ENCODE results near the gene BUB1B.

- no peak for TF ChIP-seq AR (CRISPR knock-in tag; IDR thresholded peaks at IDR 0.05)
- TF ChIP-seq ARID4B (CRISPR knock-in tag; IDR thresholded peaks at IDR 0.05; ENCODE audit: borderline replicate concordance) = no peak
- TF ChIP-seq CTCF (IDR thresholded peaks at IDR 0.05) = no peak
- TF ChIP-seq NR2C2 (CRISPR knock-in tag; IDR thresholded peaks at IDR 0.05) = no peak
- TF ChIP-seq MYBL2 (CRISPR knock-in tag; IDR thresholded peaks at IDR 0.05) = no peak
- TF ChIP-seq ZNF219 (CRISPR knock-in tag; IDR thresholded peaks at IDR 0.05; ENCODE audit: borderline replicate concordance) = no peak
- no peak for TF ChIP-seq TCF7 (CRISPR knock-in tag; IDR thresholded peaks at IDR 0.05; ENCODE audit: low read depth)
- TF ChIP-seq FOXK1 (CRISPR knock-in tag; IDR thresholded peaks at IDR 0.05) = no peak
- TF ChIP-seq ZNF263 (CRISPR knock-in tag; IDR thresholded peaks at IDR 0.05; ENCODE audit: low read depth) = no peak
- no peak for TF ChIP-seq PREB (CRISPR knock-in tag; IDR thresholded peaks at IDR 0.05; ENCODE audit: borderline replicate concordance)
- no peak for TF ChIP-seq TEAD4 (CRISPR knock-in tag; IDR thresholded peaks at IDR 0.05)
- no peak for TF ChIP-seq MLX (CRISPR knock-in tag; IDR thresholded peaks at IDR 0.05)
These were observed 26.0 kb upstream of the BUB1B start for GRCh38 chr15:40134885-40135284.

Data from WTC11 (cell line).